Forelimb muscle (tissue), 1 donor: Measurements from ENCODE around the gene FKBP14. TPM values are rescaled to one million over a fixed set of nuclear protein-coding genes. Genes with fewer than 3 reads are reported as not detected.
"Not testable (repeated sequence)": the region's sequence is repeated elsewhere in the genome, so short reads cannot be mapped to it uniquely, and the experiment has no call there.

Experiments
- DNase-seq: peaks from one replicate; pipeline ENCODE4 v3.0.0-alpha.2; 2013; ENCODE audit warnings: low read depth
- polyA plus RNA-seq: library from polyadenylated mRNA; unstranded; fragments of 120-200 nt; gene quantifications from one replicate; pipeline ENCODE4 v1.2.1, GENCODE V29; 2013; ENCODE audit not compliant: insufficient read length

The FKBP14 gene, protein sequence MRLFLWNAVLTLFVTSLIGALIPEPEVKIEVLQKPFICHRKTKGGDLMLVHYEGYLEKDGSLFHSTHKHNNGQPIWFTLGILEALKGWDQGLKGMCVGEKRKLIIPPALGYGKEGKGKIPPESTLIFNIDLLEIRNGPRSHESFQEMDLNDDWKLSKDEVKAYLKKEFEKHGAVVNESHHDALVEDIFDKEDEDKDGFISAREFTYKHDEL
- polyA plus RNA-seq: 22.1 TPM

GRCh38 chr7:30026229-30027064, at the start of gene FKBP14:
FKBP14 (minus strand) TSS chr7:30026702; CDS start chr7:30026508, 194 bp downstream.
- DNase-seq: peak; percentile 99

DNA sequence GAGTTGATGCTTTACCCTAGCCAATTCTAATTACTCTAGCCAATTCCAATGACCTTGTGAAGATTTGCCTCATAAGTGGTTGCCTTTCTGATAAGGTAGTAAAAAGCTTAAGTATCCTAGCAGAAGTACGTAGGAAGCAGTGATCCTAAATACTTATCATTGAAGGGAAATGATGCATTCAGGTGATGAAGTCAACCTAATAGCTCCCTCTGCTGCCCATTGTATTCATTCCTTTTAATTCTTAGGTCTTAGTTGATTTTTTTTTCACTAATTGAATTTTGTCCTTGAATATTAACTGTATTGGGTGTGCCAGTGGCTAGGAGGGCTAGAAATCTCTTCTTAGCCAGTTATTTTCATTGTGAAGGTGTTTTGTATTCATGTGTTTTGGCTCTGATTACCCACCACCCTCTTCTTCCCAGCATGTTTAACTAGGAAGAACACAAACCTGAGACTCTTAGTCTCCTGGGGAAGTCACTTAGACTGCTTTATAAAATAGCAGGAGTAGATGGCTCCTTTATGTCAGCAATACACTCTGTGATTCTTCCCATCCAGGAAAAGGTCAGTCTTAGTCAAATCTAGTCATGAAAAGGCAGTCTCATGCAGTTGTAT, 48.0 kb upstream of the FKBP14 start:
- DNase-seq: no peak

- no peak for DNase-seq
Observed at GRCh38 chr7:30072735-30073134, 46.2 kb upstream of the FKBP14 start.

- DNase-seq: no peak
Observed at GRCh38 chr7:30070052-30070451, 43.5 kb upstream of the FKBP14 start.

GRCh38 chr7:30069096-30069867, 42.8 kb upstream of the FKBP14 start:
- no peak for DNase-seq

DNA sequence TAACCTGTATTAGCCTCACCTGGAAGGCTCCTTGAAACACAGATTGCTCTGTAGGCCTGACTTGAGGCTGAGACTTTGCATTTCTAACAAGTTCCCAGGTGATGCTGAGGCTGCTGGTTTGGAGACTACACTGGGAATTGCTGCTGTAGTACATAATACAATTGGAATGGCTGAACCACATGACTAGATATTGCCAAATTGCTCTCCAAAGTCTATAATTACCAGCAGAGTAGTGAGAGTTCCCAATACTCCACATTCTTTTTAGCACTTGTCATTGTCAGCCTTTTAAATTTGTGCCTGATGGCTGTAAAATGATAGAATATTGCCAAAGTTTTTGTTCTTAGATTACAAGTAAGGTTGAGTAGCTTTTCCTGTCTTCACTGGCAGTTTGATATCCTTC, 41.6 kb upstream of the FKBP14 start:
- DNase-seq: no peak

DNA sequence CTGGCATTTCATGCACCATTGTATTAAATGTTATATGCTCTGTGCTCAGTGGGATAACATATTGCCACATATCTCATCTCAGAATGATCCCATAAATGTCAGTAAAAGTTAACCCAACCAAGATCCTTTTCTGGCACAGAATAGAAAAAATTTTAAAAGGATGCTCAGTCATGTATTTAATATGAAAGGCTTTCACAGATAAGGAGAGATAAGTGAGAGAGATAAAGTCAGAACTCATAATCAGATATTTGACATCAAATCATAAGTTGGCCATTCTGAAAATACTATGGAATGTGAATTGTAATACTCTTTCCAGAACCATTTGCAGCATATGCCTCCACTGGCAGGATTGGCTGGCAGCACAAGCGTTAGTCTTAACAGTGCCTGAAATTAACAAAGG, 40.2 kb upstream of the FKBP14 start:
- DNase-seq: no peak

DNA sequence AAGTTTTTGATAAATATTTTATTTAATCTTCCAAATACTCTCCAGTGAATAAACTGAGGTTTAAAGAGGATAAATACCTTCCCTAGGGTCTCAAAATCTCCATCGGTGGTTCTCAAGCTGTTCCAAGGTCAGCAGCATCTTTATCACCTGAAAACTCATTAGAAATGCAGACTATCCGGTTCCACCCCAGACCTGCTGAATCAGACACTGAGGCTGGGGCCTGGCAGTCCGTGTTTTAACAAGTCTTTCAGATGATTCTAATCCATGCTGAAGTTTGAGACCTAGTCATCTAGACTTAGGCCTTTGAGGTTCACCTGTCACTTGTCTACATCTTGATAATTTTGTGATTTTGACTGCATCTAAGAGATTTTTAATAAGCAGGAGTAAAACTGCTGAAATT, 39.2 kb upstream of the FKBP14 start:
- DNase-seq: no peak

DNA sequence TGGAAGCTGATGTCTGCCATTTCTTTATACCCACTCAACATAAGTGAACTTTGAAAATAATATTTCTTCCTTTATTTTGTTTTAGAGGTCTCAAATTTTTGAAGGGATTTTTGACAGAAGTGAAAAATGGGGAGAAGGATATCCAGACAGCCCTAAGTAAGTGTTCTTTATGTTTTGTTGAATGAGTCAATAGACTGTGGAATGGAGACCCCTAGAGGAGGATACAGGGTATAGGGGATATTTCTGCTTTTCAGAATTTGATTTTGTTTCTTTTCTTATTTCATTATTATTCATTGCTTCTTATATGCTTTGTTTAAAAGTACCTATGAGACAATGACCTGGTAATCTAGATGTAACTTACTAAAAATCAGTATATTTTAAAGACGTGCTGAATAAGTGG, 36.1 kb upstream of the FKBP14 start:
- no peak for DNase-seq

- not testable (repeated sequence) for DNase-seq
Observed at GRCh38 chr7:30061786-30062185, 35.3 kb upstream of the FKBP14 start.

DNA sequence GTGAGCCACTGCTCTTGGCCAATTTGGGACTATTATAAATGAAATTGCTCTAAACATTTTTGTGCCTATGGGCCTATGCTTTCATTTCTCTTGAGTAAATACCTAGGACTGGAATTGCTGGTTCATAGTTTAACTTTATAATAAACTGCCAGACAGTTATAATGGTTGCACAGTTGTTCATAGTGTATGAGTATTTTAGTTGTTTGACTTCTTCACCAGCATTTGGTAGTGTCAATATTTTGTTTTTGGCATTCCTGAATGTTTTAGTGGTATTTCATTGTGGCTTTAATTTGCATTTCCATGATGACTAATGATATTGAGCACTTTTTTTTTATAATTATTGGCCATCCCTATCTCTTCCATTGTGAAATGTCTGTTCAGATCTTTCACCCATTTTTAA, 31.2 kb upstream of the FKBP14 start:
- DNase-seq: no peak

DNA sequence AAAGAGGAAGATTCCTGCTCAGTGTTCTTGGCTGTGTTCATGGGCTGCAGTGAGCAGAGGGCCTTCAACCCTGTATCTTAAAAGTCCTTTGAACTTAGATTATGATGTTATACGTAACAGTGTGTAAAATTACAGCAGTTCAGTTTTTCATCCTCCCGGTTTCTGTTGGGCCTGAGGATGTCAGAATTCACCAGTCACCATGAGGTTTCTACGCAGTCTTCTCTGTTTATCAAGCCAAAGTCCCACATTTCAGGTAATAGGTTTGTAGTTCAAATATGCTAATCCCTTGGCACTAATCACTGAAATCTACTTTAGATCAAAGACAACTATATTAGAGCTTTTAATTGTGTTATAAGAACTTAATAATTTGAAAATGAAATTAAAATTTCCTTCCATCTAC, 26.6 kb upstream of the FKBP14 start:
- no peak for DNase-seq

DNA sequence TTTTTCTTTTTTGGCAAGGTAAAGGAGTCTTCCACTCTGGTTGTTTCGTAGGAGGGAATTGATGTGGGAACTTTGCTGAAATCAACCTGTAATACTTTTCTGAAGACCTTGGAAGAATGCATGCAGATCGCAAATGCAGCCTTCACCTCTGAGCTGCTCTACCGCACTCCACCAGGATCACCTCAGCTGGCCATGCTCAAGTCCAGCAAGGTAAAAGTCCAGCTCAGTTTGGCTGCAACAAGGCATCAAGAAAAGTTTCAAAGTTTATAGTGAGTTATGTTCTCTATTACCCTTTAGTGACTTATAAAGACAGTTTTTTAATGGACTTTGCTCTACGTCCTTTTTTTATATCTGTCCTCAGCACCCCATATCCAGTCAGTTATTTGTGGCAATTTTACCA, 22.7 kb upstream of the FKBP14 start:
- DNase-seq: no peak

DNA sequence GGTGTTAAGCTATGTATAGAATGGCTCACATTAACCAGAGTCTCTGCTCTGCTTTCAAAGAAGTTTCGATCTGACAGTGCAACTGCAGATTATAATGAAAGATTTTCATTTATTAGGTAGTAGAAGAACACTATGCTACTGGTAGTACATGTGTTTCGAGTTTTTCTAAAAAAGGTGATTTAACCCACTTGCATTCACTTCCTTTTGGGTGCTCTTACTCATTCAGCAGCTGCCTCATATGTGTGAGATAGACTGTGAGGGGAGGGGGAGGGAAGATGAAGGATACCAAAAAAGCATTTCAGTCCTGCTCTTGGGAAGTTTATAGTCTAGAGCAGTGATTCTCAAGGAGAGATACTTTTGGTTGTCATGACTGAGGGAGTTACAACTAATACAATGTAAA, 22.1 kb upstream of the FKBP14 start:
- DNase-seq: no peak

DNA sequence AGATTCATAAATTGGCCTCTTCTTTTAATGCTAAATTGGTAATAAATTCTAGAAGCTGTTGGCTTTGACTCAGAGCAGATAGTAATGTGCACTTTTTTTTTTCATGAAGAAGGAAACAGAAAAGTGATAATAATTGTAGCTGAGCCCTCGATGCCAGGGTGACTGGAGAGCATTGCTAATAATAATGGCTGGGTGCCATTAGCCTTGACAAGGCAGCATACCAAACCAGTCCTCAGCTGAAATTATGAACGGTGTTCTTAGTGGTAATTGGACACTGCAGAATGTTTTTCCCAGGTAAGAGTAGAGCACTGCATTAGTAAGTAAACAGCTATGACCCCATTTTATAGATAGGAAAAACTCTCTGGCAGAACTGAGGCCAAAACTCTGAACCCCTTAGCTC, 20.6 kb upstream of the FKBP14 start:
- no peak for DNase-seq

- no peak for DNase-seq
Observed at GRCh38 chr7:30046127-30046770, 19.7 kb upstream of the FKBP14 start.

GRCh38 chr7:30041526-30042269, 15.2 kb upstream of the FKBP14 start:
- no peak for DNase-seq

GRCh38 chr7:30040938-30041337, 14.4 kb upstream of the FKBP14 start:
- DNase-seq: no peak

DNA sequence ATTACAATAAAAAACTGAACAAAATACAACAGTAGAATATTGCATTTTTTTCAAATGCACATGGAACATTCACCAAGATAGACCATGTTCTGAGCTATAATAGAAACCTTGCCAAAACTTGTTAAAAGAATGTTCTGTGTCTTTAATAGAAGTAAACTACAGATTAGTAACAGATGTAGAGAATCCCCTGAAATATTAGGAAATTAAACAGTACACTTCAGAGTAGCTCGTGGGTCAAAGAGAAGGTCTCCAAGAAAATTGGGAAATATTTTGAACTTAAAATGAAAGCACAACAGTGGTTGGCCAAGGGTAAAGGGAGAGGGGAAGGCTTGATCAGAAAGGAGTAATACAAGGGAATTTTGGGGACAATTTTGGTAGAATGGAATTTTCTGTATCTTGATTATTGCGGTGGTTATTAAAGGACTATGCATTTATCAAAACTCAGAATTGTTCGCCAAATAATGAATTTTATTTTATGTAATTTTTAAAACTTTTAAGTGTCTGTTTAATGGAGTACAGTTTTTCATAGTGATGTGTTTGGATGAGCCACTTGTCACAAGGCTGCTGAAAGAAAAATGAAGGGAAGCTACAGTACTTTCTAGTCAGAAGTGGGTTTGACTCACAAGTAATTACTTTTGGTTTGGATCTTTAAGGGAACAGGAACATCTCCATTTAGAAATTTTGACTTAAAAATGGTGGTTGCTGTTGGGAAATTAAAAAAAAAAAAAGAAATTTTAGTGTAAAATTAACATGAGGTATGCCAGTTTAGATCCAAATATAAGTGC, 11.9 kb upstream of the FKBP14 start:
- DNase-seq: no peak

DNA sequence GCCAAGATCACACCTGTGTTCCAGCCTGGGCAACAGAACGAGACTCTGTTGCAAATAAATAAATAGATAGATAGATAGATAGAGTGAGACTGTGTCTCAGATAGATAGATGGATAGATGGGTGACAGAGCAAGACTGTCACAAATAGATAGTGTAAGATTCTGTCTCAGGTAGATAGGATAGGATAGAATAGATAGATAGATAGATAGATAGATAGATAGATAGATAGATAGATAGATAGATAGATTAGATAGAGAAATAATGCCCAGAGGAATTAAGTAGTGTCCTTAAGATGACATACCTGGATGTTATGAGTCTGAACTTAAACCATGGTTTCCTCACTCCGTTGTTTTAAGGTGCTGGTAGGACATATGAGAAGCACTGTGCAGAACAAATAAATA, 9.7 kb upstream of the FKBP14 start:
- DNase-seq: no peak
